ENCODE data around the gene STX16.

DNA sequence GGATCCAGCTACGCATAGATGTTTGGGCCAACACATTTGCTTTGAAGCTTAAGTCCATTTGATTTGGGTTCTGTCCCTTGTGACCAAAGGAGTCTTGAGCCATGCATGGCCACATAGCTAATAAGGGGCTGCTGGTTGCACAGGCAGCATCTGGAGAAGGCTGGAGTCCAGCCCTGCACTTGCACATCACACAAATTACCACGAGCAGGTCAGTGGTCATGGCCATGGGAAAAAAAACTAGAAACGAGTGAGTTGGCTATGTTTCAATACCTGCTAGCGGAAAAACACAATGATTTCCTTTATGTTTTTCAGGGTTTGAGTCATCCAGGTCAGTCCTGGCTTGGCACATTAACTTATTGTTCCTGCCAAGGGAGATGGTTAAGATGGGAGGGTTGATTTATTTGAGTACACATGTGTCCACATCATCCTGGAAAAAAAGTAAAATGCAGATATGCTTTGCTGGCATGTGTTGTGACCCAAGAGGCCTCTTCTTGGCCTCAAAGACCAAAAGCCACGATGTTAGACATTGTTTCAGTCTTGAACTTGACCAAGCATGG is 5.6 kb upstream of the STX16 start:
- TF ChIP-seq POLR2A (IDR thresholded peaks at IDR 0.05), result no peak
- TF ChIP-seq, protein P1, sequence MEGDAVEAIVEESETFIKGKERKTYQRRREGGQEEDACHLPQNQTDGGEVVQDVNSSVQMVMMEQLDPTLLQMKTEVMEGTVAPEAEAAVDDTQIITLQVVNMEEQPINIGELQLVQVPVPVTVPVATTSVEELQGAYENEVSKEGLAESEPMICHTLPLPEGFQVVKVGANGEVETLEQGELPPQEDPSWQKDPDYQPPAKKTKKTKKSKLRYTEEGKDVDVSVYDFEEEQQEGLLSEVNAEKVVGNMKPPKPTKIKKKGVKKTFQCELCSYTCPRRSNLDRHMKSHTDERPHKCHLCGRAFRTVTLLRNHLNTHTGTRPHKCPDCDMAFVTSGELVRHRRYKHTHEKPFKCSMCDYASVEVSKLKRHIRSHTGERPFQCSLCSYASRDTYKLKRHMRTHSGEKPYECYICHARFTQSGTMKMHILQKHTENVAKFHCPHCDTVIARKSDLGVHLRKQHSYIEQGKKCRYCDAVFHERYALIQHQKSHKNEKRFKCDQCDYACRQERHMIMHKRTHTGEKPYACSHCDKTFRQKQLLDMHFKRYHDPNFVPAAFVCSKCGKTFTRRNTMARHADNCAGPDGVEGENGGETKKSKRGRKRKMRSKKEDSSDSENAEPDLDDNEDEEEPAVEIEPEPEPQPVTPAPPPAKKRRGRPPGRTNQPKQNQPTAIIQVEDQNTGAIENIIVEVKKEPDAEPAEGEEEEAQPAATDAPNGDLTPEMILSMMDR (IDR thresholded peaks at IDR 0.05), result no peak
- TF ChIP-seq EP300 (IDR thresholded peaks at IDR 0.05), result no peak
- no peak for TF ChIP-seq POLR2AphosphoS5 (IDR thresholded peaks at IDR 0.05)

Data from stomach (tissue), 4 donors.